Measurements from ENCODE around the gene RANBP3. TPM values are rescaled to one million over a fixed set of nuclear protein-coding genes. Genes with fewer than 3 reads are reported as not detected.
"Not testable (repeated sequence)": the region's sequence is repeated elsewhere in the genome, so short reads cannot be mapped to it uniquely, and the experiment has no call there.

Gene RANBP3
- total RNA-seq, 1 donor from 2014 or later: 94.3 TPM

DNA sequence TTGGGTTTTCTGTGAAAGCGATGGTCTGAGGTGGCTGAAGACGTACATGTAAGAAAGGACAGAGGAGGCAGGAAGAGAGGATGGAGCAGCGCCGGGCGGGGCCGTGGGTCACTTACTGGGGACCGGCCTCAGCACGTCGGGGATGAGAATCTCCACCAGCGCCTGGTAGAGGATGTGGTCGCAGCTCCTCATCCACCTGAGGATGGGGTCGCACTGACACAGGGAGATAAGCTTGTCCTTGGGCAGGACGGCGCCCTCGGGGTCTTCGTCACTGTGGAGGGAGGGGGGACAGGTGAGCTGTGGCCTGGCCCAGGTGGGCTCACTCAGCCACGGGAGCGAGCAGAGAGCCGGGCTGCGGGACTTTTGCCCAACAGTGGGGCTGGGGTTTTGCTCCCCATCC lies 29.0 kb upstream of the RANBP3 start:
- no peak for DNase-seq (ENCODE audit: low spot score)

GRCh38 chr19:6006070-6006446 lies 28.1 kb upstream of the RANBP3 start:
- not testable (repeated sequence) for DNase-seq (ENCODE audit: low spot score)

GRCh38 chr19:6005321-6006069 lies 27.6 kb upstream of the RANBP3 start:
- DNase-seq (ENCODE audit: low spot score): no peak

DNA sequence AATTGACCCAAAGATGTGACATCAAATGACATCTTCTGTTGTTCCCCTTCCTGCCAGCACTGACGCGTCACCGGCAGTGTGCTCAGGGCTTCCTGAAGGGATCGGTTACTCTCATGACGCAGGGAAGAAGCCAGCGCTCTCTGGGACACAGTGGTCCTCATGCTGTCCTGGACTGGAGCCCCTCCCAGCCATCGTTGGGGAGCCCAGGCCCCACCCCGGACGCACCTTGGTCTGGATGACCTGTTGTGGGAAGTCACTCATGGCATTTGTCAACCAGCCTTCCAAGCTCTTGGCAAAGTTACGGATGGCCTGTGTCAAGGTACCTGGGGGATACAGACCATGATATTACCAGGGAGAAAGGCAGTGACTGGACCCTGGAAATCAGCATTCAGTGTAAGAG lies 26.0 kb upstream of the RANBP3 start:
- no peak for DNase-seq (ENCODE audit: low spot score)

- DNase-seq (ENCODE audit: low spot score): no peak
Observed at GRCh38 chr19:6002591-6002990, 24.7 kb upstream of the RANBP3 start.

GRCh38 chr19:6000228-6000847 lies 22.4 kb upstream of the RANBP3 start:
- no peak for DNase-seq (ENCODE audit: low spot score)

GRCh38 chr19:5999693-6000092 lies 21.8 kb upstream of the RANBP3 start:
- DNase-seq (ENCODE audit: low spot score): no peak

DNA sequence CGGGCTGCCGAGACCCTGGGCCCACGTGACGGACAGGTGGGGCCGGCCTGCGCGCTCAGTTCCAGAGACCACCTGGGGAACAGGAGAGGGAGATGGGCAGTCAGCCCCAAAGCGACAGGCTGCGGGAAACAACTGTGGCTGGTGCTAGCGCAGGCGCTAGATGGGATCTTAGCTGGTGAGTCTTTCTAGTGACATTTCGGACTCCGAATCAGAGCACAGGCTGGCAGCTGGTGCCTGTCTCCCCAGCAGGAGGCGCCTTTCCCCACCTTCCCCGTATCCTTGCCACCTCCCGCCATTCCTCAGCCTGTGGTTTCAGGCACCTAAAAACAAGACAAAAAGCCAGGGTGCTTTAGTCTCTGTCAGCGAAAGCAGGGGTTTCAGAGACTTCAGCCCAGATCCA lies 19.4 kb upstream of the RANBP3 start:
- DNase-seq (ENCODE audit: low spot score): no peak

GRCh38 chr19:5996623-5997320 lies 18.8 kb upstream of the RANBP3 start:
- DNase-seq (ENCODE audit: low spot score): no peak

DNA sequence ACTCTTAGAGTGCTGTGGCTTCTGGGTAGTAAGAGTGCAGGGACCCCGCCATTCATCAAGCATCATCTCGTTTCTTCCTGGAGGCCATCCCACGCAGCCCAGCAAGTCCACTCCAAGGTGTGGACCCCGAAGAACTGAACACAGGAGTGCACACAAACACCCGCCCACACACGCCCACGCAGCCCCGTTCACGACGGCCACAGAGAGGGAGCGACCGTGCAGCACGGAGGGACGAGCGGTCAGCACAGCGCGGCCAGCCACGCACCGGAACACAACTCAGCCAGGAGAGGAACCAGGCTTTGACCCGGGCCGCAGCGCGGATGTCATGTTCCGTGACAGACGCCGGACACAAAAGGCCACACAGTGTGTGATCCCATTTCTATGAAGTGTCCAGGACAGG lies 18.2 kb upstream of the RANBP3 start:
- DNase-seq (ENCODE audit: low spot score): no peak

- DNase-seq (ENCODE audit: low spot score): no peak
Observed at GRCh38 chr19:5995606-5996005, 17.7 kb upstream of the RANBP3 start.

GRCh38 chr19:5994405-5995165 lies 16.6 kb upstream of the RANBP3 start:
- no peak for DNase-seq (ENCODE audit: low spot score)

DNA sequence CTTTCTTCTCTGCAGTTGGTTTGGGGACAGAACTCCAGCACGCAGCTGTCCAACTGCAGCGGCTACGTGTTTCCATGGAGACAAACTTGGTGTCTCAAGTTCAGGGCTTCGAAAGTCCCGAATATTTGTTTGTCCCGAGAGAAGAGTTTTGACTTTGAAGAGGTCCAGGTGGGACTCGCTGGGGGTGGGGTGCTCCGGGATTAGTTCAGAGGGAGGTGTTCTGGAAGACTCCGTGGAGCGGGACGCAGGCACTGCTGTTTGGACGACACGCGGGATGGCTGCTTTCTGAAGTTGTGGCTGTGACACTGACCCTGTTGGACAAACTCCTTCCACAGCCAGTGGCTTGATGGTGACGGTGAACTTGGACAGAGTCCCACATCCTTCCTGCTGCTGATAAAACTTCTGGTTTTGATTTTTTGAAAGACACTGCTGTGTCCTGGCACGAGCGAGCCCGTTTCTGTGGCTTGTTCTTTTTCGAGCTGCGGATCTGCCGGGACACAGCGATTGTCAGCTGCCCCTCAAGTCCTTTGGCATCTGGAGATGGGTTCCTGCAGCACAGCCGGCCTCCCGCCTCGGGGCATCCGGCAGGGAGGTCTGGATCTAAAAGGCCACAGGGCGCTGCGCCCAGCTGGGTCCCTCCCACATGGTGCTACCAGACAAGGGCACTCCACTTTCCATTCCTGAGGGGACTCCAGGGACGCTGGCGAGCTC lies 15.9 kb upstream of the RANBP3 start:
- no peak for DNase-seq (ENCODE audit: low spot score)

DNA sequence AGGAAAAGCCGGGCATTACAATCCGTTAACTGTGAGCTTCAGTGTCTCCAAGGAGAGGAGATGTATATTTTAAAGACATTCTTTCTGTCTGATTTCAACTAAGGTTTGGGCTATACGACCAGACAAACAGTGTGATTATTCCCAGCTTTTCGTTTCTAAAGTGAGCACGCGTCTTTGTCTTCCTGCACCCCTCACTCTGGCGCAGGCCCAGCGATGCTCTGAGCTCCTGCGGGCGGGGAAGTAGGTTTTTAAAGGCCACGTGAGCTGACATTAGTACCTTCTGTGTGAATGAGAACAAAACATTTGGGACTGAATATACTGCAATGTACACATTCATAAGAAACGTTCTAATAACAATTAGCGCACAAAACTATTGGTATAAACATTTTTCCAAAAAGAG lies 15.3 kb upstream of the RANBP3 start:
- no peak for DNase-seq (ENCODE audit: low spot score)

- DNase-seq (ENCODE audit: low spot score): no peak
Observed at GRCh38 chr19:5992756-5993155, 14.8 kb upstream of the RANBP3 start.

GRCh38 chr19:5991244-5991838 lies 13.4 kb upstream of the RANBP3 start:
- DNase-seq (ENCODE audit: low spot score): no peak

DNA sequence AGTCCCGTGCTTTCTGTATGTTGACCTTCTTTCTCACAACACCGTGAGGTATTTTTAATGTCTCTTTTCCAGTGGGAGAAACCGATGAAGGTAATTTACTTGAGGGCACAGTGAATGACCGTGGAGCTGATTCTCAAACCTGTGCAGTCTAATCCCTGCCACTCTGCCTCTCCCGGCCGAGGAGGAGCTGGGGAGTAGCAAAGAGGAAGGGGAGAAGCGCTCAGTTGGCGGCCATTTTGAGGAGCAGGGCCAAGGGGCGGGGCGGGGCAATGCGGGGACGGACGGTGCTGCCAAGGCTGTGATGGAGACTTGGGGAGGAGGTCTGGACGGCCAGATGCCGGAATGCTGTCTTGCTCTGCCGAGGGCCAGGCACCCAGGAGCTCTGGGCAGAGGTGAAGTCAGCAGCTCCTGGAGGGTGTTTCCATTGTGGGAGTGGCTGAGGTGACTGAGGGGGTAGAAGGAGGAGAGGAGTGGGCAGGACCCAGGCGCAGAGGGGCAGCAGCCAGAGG lies 12.4 kb upstream of the RANBP3 start:
- DNase-seq (ENCODE audit: low spot score): no peak

GRCh38 chr19:5989388-5990074 lies 11.6 kb upstream of the RANBP3 start:
- DNase-seq (ENCODE audit: low spot score): no peak

DNA sequence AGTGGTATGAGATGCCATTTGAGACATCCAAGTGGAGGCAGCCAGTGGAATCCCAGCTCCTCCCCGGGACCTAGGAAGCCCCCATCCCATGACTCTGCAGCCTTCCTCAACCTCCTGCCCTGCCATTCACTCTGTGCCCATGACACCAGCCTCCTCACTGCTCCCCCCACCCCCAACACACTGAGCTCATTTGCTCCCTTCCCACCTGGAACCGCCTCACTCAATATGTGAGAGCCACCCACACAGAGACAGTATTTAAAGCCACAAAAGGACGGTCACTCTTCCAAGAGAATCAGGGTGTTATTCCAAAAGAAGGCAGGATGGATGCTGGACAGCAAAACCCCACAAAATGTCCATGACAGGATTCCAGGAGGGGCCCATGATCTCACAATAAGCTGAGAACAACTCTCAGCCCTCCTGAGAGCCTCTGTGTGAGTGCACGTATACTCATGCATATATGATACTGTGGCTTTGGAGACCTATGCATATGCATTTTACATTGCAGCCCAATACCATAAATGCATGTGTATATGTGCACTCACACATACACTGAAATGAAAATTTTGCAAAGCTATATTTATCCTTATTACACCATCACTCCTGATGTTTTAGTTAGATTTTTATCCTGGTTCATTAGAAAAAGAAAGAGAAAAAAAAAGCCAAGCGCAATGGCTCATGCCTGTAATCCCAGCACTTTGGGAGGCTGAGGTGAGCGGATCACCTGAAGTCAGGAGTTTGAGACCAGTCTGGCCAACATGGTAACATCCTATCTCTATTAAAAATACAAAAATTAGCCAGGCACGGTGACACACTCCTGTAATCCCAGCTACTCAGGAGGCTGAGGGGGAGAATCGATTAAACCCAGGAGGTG lies 10.8 kb upstream of the RANBP3 start:
- DNase-seq (ENCODE audit: low spot score): no peak

Data from ureter (tissue), 1 donor.